Glutamatergic neuron (in vitro differentiated cells): ENCODE measurements around the gene SOCS2. TPM values are rescaled to one million over a fixed set of nuclear protein-coding genes. Genes with fewer than 3 reads are reported as not detected.
A peak's percentile ranks its signal among the peaks of the same experiment; 100 is the strongest.

Experiments
- DNase-seq: peaks from one replicate; pipeline ENCODE4 v3.0.0; 2022
- H3K27ac Mint-ChIP-seq: one replicate; pipeline ENCODE4 v1.8.0; 2020; ENCODE audit warnings: mild to moderate bottlenecking, mixed read lengths, inconsistent platforms; ENCODE audit not compliant: unreplicated experiment
- H3K27me3 Mint-ChIP-seq: one replicate; pipeline ENCODE4 v1.8.0; 2020; ENCODE audit warnings: mild to moderate bottlenecking, moderate library complexity, mixed read lengths, inconsistent platforms; ENCODE audit not compliant: unreplicated experiment
- H3K36me3 Mint-ChIP-seq: one replicate; pipeline ENCODE4 v1.8.0; 2020; ENCODE audit warnings: mild to moderate bottlenecking, mixed read lengths, inconsistent platforms; ENCODE audit not compliant: unreplicated experiment
- H3K4me1 Mint-ChIP-seq: one replicate; pipeline ENCODE4 v1.8.0; 2020; ENCODE audit warnings: mild to moderate bottlenecking, low read depth, mixed read lengths, inconsistent platforms; ENCODE audit not compliant: unreplicated experiment
- H3K4me3 Mint-ChIP-seq: one replicate; pipeline ENCODE4 v1.8.0; 2020; ENCODE audit warnings: mild to moderate bottlenecking, mixed read lengths, inconsistent platforms; ENCODE audit not compliant: unreplicated experiment
- H3K9me3 Mint-ChIP-seq: one replicate; pipeline ENCODE4 v1.8.0; 2020; ENCODE audit warnings: mild to moderate bottlenecking, moderate library complexity, mixed read lengths, inconsistent platforms; ENCODE audit not compliant: unreplicated experiment
- CTCF ChIP-seq: fragments of 200-600 bp; sonication (generic); IDR thresholded peaks from one replicate; pipeline ENCODE4 v1.5.0; 2021; ENCODE audit not compliant: partially characterized antibody, unreplicated experiment
- total RNA-seq: library from RNA; stranded (reverse); fragmentation: NEBNext Ultra II Directional; extraction: Animal tissue kit (Norgen Biotek cat#: 25700); gene quantifications from one replicate; pipeline ENCODE4 v1.2.1, GENCODE V29; 2021; ENCODE audit not compliant: unreplicated experiment

SOCS2 gene
- total RNA-seq, 1 donor from 2014 or later = 36.6 TPM

- Mint-ChIP-seq H3K4me1 (no peaks in the 10 kb centered on the region), H3K27me3 (peaks cover 16% of the 10 kb centered on the region), H3K27ac (peak overlapping the region; percentile 18), H3K4me3 (peak overlapping the region; percentile 21), H3K36me3 (no peaks in the 10 kb centered on the region), H3K9me3 (peaks cover 4% of the 10 kb centered on the region)
- DNase-seq = no peak
- TF ChIP-seq CTCF = no peak
Observed at GRCh38 chr12:93568091-93568490, 4.4 kb upstream of the SOCS2 start.

GRCh38 chr12:93569301-93569655 is 3.2 kb upstream of the SOCS2 start:
- TF ChIP-seq CTCF = no peak
- Mint-ChIP-seq H3K4me1 (peaks cover 5% of the 10 kb centered on the region), H3K36me3 (no peaks in the 10 kb centered on the region), H3K9me3 (peaks cover 7% of the 10 kb centered on the region), H3K4me3 (peak overlapping the region; percentile 40), H3K27me3 (peaks cover 22% of the 10 kb centered on the region), H3K27ac (no peak overlapping the region)
- DNase-seq = no peak

GRCh38 chr12:93569656-93570551 is 2.6 kb upstream of the SOCS2 start:
- DNase-seq = peak; percentile 94

DNA sequence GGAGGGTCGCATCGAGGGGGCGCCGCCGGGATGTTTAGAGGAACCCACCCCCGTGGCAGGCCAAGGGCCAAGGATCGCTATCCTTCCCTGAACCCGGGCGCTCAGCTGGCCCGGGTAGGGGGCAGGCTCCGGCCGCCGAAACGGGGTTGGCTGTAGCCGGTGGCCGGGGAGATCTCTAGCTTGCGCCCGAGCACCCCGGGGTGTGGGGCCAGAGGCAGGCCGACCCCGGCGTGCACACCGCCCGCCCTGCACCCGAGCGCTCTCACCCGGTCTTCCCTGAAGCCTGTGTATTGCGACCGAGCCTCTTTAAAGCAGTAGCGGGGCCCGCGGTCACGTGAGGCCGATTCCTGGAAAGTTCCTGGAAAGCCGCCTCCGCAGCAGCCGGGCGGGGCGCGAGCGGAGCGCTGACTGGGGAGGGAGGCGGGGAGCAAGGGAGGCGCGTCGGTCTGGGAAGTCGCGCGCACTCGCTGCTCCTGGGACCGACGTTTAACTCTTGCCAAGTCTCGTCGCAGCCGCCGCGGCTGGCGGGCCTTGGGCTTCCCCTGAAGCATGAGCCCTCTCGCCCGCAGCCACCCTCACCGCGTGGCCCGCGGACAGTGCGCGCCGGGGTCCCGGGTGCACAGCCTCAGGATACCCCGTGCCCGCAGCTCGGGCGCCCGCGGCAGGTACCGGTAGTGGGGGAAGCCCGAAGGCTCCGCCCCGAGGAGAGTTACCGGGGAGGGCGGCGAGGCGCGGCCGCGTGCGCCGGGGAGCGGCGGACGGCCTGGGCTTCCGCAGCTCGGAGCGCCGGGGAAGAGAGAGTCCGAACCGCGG is 1.7 kb upstream of the SOCS2 start:
- H3K27ac Mint-ChIP-seq = peak overlapping the region; percentile 70
- DNase-seq = peak; percentile 91
- TF ChIP-seq CTCF = no peak
- H3K36me3 Mint-ChIP-seq = no peaks in the 10 kb centered on the region
- H3K27me3 Mint-ChIP-seq = peaks cover 22% of the 10 kb centered on the region
- peak overlapping the region; percentile 97 for H3K4me3 Mint-ChIP-seq
- H3K4me1 Mint-ChIP-seq = peaks cover 9% of the 10 kb centered on the region
- H3K9me3 Mint-ChIP-seq = peaks cover 7% of the 10 kb centered on the region

More at GRCh38 chr12:93569656-93570551, 2.6 kb upstream of the SOCS2 start:
- H3K27ac Mint-ChIP-seq = peak overlapping the region; percentile 90
- no peaks in the 10 kb centered on the region for H3K36me3 Mint-ChIP-seq
- peaks cover 22% of the 10 kb centered on the region for H3K27me3 Mint-ChIP-seq
- peaks cover 7% of the 10 kb centered on the region for H3K9me3 Mint-ChIP-seq
- peaks cover 8% of the 10 kb centered on the region for H3K4me1 Mint-ChIP-seq
- TF ChIP-seq CTCF = peak; percentile 80
- peak overlapping the region; percentile 97 for H3K4me3 Mint-ChIP-seq
